GM12878 (cell line): ENCODE data around the gene SLC1A2. TPM values are rescaled to one million over a fixed set of nuclear protein-coding genes. Genes with fewer than 3 reads are reported as not detected.

ENCODE experiments used
- ATAC-seq: fragments of 200-7000 bp; cut with Tn5 transposase; 3 replicates; pipeline ENCODE4 v1.9.1; 2020; ENCODE audit warnings: mild to moderate bottlenecking, moderate library complexity
- BruUV-seq: library from RNA; stranded (reverse); fragments of 400-500 nt; replicated peaks from 2 replicates; lab custom pipeline; 2021; lab: Mats Ljungman, UMichigan
- CTCF ChIA-PET: fragments of 300-600 bp; sonication (Branson Sonifier 250); formaldehyde crosslinking; extraction: SDS; loops from one replicate; lab custom pipeline; 2021; ENCODE audit warnings: inconsistent platforms; lab: Yijun Ruan, JAX
- POLR2A ChIA-PET: fragments of 350-600 bp; formaldehyde crosslinking; extraction: SDS; loops from one replicate; lab custom pipeline; 2021; ENCODE audit warnings: inconsistent platforms; lab: Charles Lee
- RAD21 ChIA-PET: fragments of 300-600 bp; sonication (Branson Sonifier 250); formaldehyde crosslinking; loops from one replicate; lab custom pipeline; 2023; ENCODE audit warnings: antibody characterized with exemption; ENCODE audit not compliant: unreplicated experiment; lab: Charles Lee
- SMC1A ChIA-PET: fragments of 300-600 bp; sonication (Branson Sonifier 250); formaldehyde crosslinking; loops from one replicate; lab custom pipeline; 2023; ENCODE audit not compliant: unreplicated experiment, uncharacterized antibody; lab: Charles Lee
- DNase-seq: peaks from one replicate; pipeline ENCODE4 v3.0.0-alpha.2; 2011; ENCODE audit warnings: low read depth, low spot score
- FAIRE-seq: peaks from 3 replicates; lab custom pipeline; 2011; peaks lifted over from hg19 to GRCh38; lab: Jason Lieb, UNC
- H2AFZ ChIP-seq: 2 replicates; pipeline ENCODE4 v1.6.0; 2011; ENCODE audit warnings: low read depth, low read length, control low read depth; ENCODE audit not compliant: control insufficient read depth
- H3K27ac ChIP-seq: 2 replicates; pipeline ENCODE4 v1.5.1; 2011; ENCODE audit warnings: control low read depth; ENCODE audit not compliant: control insufficient read depth, insufficient read depth
- H3K27me3 ChIP-seq, 2 experiments: replicated peaks in 1 of 2; 2 replicates each; pipeline versions ENCODE4 v1.6.0 to v1.6.1; 2011; ENCODE audit warnings: low read length in 1 of 2; ENCODE audit not compliant: control insufficient read depth in 2 of 2, insufficient read depth in 2 of 2
- H3K36me3 ChIP-seq, 2 experiments: 2 replicates each; pipeline ENCODE4 v1.5.1; 2011; ENCODE audit warnings: low read length in 1 of 2; ENCODE audit not compliant: control insufficient read depth in 2 of 2, insufficient read depth in 2 of 2
- H3K4me1 ChIP-seq: 2 replicates; pipeline ENCODE4 v1.6.1; 2011; ENCODE audit warnings: mild to moderate bottlenecking, low read length, moderate library complexity, mixed read lengths; ENCODE audit not compliant: control insufficient read depth, insufficient read depth
- H3K4me2 ChIP-seq: 2 replicates; pipeline ENCODE4 v1.6.0; 2011; ENCODE audit warnings: control low read depth; ENCODE audit not compliant: control insufficient read depth, insufficient read depth
- H3K4me3 ChIP-seq: fragments of 200-600 bp; sonication (generic); 2 replicates; pipeline ENCODE4 v1.5.1; 2016
- H3K79me2 ChIP-seq: 2 replicates; pipeline ENCODE4 v1.6.0; 2011; ENCODE audit warnings: low read length; ENCODE audit not compliant: control insufficient read depth, insufficient read depth
- H3K9ac ChIP-seq: 2 replicates; pipeline ENCODE4 v1.8.0; 2011; ENCODE audit warnings: low read length, control low read depth, mixed read lengths; ENCODE audit not compliant: control insufficient read depth, insufficient read depth
- H3K9me3 ChIP-seq: replicated peaks from 3 replicates; pipeline ENCODE4 v1.5.1; 2011; ENCODE audit warnings: mild to moderate bottlenecking, low read length; ENCODE audit not compliant: control insufficient read depth, insufficient read depth
- H4K20me1 ChIP-seq: 2 replicates; pipeline ENCODE4 v1.6.0; 2011; ENCODE audit not compliant: control insufficient read depth, insufficient read depth
- BRCA1 ChIP-seq: IDR thresholded peaks from 2 replicates; pipeline ENCODE4 v1.6.1; 2011; ENCODE audit warnings: low read depth, low read length, improper control_type of control experiment
- CBX5 ChIP-seq: sonication (generic); IDR thresholded peaks from 2 replicates; pipeline ENCODE4 v1.6.1; 2016; ENCODE audit warnings: low read depth, moderate library complexity, mild to moderate bottlenecking, inconsistent platforms
- IKZF1 ChIP-seq: fragments of 450-650 bp; conservative IDR thresholded peaks from 2 replicates; pipeline ENCODE4 v1.6.1; 2017; ENCODE audit warnings: antibody characterized with exemption, mild to moderate bottlenecking
- JUND ChIP-seq: IDR thresholded peaks from 2 replicates; pipeline ENCODE4 v1.6.1; 2012; ENCODE audit warnings: low read depth, mild to moderate bottlenecking, low read length, improper control_type of control experiment, moderate library complexity
- LARP7 ChIP-seq: fragments of 450-650 bp; IDR thresholded peaks from 2 replicates; pipeline ENCODE4 v1.6.1; 2017; ENCODE audit warnings: mild to moderate bottlenecking
- NRF1 ChIP-seq: conservative IDR thresholded peaks from 2 replicates; pipeline ENCODE4 v1.6.1; 2011; ENCODE audit warnings: mild to moderate bottlenecking, low read depth, low read length, improper control_type of control experiment
- PBX3 ChIP-seq: IDR thresholded peaks from 2 replicates; pipeline ENCODE4 v1.6.1; 2011; ENCODE audit warnings: mild to moderate bottlenecking, low read depth, low read length, moderate library complexity; ENCODE audit not compliant: insufficient replicate concordance
- RAD51 ChIP-seq: fragments of 450-650 bp; IDR thresholded peaks from 2 replicates; pipeline ENCODE4 v1.6.1; 2016; ENCODE audit warnings: moderate library complexity, mild to moderate bottlenecking, inconsistent platforms
- SMAD5 ChIP-seq: IDR thresholded peaks from 2 replicates; pipeline ENCODE4 v1.6.1; 2016; ENCODE audit warnings: antibody characterized with exemption, low read depth
- SMC3 ChIP-seq: IDR thresholded peaks from 2 replicates; pipeline ENCODE4 v1.6.1; 2011; ENCODE audit warnings: low read length, improper control_type of control experiment, borderline replicate concordance
- SPI1 ChIP-seq: IDR thresholded peaks from 2 replicates; pipeline ENCODE4 v1.6.1; 2011; ENCODE audit warnings: low read depth, mild to moderate bottlenecking, low read length, moderate library complexity, borderline replicate concordance; ENCODE audit not compliant: insufficient read depth
- TBL1XR1 ChIP-seq: IDR thresholded peaks from 2 replicates; pipeline ENCODE4 v1.6.1; 2012; ENCODE audit warnings: low read depth, low read length, improper control_type of control experiment
- WGBS: methylation state at CpG from one replicate; pipeline ENCODE4 v1.1.6; 2016; ENCODE audit warnings: low lambda C conversion rate; ENCODE audit not compliant: insufficient replicate concordance, insufficient coverage; ENCODE audit errors: missing lambda C conversion rate; 5-methylcytosine and 5-hydroxymethylcytosine counted together
- in situ Hi-C: fragments of 300-500 bp; cut with MboI; formaldehyde crosslinking; loops from 9 replicates; pipeline ENCODE4 v1.14.3; 2018; ENCODE audit warnings: mixed read lengths
- intact Hi-C: fragments of 100-400 bp; cut with micrococcal nuclease; formaldehyde crosslinking; loops from one replicate; pipeline ENCODE4 v1.14.2; 2022; ENCODE audit not compliant: unreplicated experiment
- polyA plus RNA-seq, 11 experiments: library from polyadenylated mRNA; depleted of rRNA in 4 of 11; unstranded in 6 of 11; stranded (reverse) in 5 of 11; fragments of >200 nt; fragmentation: Nextera tagmentation in 4 of 11; fragmentation: Illumina TruSeq in 1 of 11; extraction: Ambion mirVana in 4 of 11; extraction: Trizol in 1 of 11; gene quantifications; 1 replicate in 1 of 11; 2 replicates in 10 of 11; pipeline versions ENCODE4 v1.2.1 to v1.2.3, GENCODE V29; 2011 to 2016; ENCODE audit warnings: inconsistent platforms in 2 of 11, missing spikeins in 2 of 11, low read depth in 1 of 11
- total RNA-seq, 4 experiments: library from RNA; depleted of rRNA in 3 of 4; stranded (reverse); fragments of >200 nt in 3 of 4; fragmentation: Illumina TruSeq in 1 of 4; extraction: Trizol in 1 of 4; gene quantifications; 2 replicates each; pipeline versions ENCODE4 v1.2.1 to v1.2.3, GENCODE V29; 2013 to 2021
- TF ChIP-seq, protein P1 (sequence below): fragments of 450-650 bp; IDR thresholded peaks from 2 replicates; pipeline ENCODE4 v1.6.1; 2017; ENCODE audit warnings: low read depth, mild to moderate bottlenecking, moderate library complexity
- TF ChIP-seq, protein P2 (sequence below): fragments of 450-650 bp; IDR thresholded peaks from 2 replicates; pipeline ENCODE4 v1.6.1; 2016; ENCODE audit warnings: mild to moderate bottlenecking, moderate library complexity, borderline replicate concordance
- TF ChIP-seq, protein P3 (sequence below): fragments of 450-650 bp; IDR thresholded peaks from 2 replicates; pipeline ENCODE4 v1.6.1; 2017; ENCODE audit warnings: mild to moderate bottlenecking

The SLC1A2 gene
- total and polyA plus RNA-seq, 10 of the 15 experiments (the other 5 are each of a cell fraction or from before 2014, with no cell fraction given): 0.01 to 0.84 (median 0.22) TPM; not detected in 1

DNA sequence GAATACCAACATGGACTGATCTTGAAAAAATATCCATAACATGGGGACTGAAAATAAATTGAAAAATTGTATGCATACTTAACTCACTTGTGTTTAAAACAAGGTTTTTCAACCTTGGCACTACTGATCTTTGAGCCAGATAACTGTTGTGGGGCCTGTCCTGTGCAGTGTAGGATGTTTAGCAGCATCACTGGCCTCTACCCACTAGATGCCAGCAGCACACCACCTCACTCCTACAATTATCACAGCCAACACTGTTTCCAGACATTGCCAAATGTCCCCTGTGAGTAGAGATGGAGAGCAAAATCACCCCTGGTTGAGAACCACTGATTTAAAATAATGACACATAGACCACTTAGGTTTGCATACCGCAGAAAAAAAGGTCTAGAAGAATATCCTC is 45.0 kb upstream of the SLC1A2 start (continued):
- TF ChIP-seq, protein P1, sequence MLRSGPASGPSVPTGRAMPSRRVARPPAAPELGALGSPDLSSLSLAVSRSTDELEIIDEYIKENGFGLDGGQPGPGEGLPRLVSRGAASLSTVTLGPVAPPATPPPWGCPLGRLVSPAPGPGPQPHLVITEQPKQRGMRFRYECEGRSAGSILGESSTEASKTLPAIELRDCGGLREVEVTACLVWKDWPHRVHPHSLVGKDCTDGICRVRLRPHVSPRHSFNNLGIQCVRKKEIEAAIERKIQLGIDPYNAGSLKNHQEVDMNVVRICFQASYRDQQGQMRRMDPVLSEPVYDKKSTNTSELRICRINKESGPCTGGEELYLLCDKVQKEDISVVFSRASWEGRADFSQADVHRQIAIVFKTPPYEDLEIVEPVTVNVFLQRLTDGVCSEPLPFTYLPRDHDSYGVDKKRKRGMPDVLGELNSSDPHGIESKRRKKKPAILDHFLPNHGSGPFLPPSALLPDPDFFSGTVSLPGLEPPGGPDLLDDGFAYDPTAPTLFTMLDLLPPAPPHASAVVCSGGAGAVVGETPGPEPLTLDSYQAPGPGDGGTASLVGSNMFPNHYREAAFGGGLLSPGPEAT: no peak
- TF ChIP-seq PBX3: no peak
- no peak for TF ChIP-seq TBL1XR1
- no peak for TF ChIP-seq SPI1

GRCh38 chr11:35463331-35463751 is 44.0 kb upstream of the SLC1A2 start:
- DNase-seq: no peak
- no peaks in the 10 kb centered on the region for H4K20me1 ChIP-seq
- no peaks in the 10 kb centered on the region for H3K9me3 ChIP-seq
- ATAC-seq: no peak
- H3K36me3 ChIP-seq: no peaks in the 10 kb centered on the region
- H3K4me3 ChIP-seq: no peak overlapping the region
- in situ Hi-C loops: no loop called here
- SMC1A ChIA-PET: no interaction called here
- H3K27me3 ChIP-seq: peaks cover 0 to 1% of the 10 kb centered on the region in 2 experiments; a peak in 3 of 4 replicates
- H3K4me1 ChIP-seq: no peaks in the 10 kb centered on the region
- H3K79me2 ChIP-seq: no peaks in the 10 kb centered on the region
- no peak overlapping the region for H3K4me2 ChIP-seq
- no peak overlapping the region for H3K27ac ChIP-seq
- CTCF ChIA-PET: interaction anchor here (0.6 to 1.2 kb wide), 2 partner anchors 20 to 22 kb away, joined by 3 to 4 read pairs; no protein-coding TSS in a partner anchor
- no peak overlapping the region for H2AFZ ChIP-seq
- RAD21 ChIA-PET: no interaction called here
- no peak for FAIRE-seq
- WGBS: 13% methylated on average over 13 of the region's 13 CpGs
- no TSS peak for BruUV-seq
- intact Hi-C loops: no loop called here
- POLR2A ChIA-PET: no interaction called here
- no peak overlapping the region for H3K9ac ChIP-seq
- no peak for TF ChIP-seq SMC3
- TF ChIP-seq, protein P2, sequence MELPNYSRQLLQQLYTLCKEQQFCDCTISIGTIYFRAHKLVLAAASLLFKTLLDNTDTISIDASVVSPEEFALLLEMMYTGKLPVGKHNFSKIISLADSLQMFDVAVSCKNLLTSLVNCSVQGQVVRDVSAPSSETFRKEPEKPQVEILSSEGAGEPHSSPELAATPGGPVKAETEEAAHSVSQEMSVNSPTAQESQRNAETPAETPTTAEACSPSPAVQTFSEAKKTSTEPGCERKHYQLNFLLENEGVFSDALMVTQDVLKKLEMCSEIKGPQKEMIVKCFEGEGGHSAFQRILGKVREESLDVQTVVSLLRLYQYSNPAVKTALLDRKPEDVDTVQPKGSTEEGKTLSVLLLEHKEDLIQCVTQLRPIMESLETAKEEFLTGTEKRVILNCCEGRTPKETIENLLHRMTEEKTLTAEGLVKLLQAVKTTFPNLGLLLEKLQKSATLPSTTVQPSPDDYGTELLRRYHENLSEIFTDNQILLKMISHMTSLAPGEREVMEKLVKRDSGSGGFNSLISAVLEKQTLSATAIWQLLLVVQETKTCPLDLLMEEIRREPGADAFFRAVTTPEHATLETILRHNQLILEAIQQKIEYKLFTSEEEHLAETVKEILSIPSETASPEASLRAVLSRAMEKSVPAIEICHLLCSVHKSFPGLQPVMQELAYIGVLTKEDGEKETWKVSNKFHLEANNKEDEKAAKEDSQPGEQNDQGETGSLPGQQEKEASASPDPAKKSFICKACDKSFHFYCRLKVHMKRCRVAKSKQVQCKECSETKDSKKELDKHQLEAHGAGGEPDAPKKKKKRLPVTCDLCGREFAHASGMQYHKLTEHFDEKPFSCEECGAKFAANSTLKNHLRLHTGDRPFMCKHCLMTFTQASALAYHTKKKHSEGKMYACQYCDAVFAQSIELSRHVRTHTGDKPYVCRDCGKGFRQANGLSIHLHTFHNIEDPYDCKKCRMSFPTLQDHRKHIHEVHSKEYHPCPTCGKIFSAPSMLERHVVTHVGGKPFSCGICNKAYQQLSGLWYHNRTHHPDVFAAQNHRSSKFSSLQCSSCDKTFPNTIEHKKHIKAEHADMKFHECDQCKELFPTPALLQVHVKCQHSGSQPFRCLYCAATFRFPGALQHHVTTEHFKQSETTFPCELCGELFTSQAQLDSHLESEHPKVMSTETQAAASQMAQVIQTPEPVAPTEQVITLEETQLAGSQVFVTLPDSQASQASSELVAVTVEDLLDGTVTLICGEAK: no peak
- no peak for TF ChIP-seq RAD51
- TF ChIP-seq IKZF1: no peak
- TF ChIP-seq CBX5: no peak
- TF ChIP-seq NRF1: no peak
- TF ChIP-seq JUND: no peak
- no peak for TF ChIP-seq SMAD5
- no peak for TF ChIP-seq BRCA1
- TF ChIP-seq, protein P3, sequence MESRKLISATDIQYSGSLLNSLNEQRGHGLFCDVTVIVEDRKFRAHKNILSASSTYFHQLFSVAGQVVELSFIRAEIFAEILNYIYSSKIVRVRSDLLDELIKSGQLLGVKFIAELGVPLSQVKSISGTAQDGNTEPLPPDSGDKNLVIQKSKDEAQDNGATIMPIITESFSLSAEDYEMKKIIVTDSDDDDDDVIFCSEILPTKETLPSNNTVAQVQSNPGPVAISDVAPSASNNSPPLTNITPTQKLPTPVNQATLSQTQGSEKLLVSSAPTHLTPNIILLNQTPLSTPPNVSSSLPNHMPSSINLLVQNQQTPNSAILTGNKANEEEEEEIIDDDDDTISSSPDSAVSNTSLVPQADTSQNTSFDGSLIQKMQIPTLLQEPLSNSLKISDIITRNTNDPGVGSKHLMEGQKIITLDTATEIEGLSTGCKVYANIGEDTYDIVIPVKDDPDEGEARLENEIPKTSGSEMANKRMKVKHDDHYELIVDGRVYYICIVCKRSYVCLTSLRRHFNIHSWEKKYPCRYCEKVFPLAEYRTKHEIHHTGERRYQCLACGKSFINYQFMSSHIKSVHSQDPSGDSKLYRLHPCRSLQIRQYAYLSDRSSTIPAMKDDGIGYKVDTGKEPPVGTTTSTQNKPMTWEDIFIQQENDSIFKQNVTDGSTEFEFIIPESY: no peak
- TF ChIP-seq LARP7: no peak
